RCC 7860 (cell line): ENCODE results near the gene NHEJ1.

Experiments
- DNase-seq: peaks from one replicate; pipeline ENCODE4 v3.0.0-alpha.2; 2015; ENCODE audit warnings: low spot score
- FAIRE-seq: peaks from 2 replicates; lab custom pipeline; 2012; peaks lifted over from hg19 to GRCh38; lab: Jason Lieb, UNC

Gene NHEJ1

GRCh38 chr2:219125225-219125885 lies 35.3 kb downstream of the NHEJ1 start:
- FAIRE-seq (peak; percentile 96), DNase-seq (peak; percentile 98)

GRCh38 chr2:219124381-219125110 lies 36.1 kb downstream of the NHEJ1 start:
- DNase-seq (no peak), FAIRE-seq (no peak)

DNA sequence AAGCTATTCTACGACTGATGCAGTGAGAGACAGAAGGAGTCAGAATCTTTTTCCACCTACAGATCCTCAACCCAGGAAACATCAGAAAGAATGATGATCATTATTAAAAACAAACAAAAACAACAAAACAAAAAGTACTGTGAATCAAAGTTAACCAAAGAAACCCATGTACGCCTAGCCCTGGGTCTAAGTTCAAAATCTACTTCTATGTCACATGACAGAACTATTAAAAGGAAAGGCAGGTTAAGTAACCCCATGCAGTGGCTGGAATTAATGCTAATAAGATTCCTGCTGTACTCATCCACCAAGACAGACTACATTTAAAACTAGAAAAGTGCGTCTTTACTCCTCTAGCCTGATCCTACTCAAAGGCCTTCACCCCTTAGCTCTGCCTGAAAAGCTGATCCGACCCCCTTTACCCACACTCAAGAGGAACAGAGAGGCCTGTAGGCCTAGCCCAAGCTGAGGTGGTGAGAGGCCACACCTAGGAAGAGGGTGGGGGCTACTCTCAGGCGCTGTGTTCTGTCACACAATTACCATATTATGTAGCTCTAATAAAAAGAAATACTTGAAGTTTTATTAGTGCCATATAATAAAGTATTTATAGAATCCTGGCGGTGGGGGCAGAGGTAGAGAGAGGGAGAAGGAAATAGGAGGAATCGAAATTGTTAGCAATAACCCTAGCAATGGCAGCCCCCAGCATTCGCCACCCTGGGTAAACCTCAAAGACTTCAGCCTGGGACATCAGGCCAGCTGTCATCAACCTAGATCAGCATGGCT lies 37.1 kb downstream of the NHEJ1 start:
- FAIRE-seq = no peak
- no peak for DNase-seq

GRCh38 chr2:219122202-219122980 lies 38.2 kb downstream of the NHEJ1 start:
- no peak for DNase-seq
- FAIRE-seq = no peak

DNA sequence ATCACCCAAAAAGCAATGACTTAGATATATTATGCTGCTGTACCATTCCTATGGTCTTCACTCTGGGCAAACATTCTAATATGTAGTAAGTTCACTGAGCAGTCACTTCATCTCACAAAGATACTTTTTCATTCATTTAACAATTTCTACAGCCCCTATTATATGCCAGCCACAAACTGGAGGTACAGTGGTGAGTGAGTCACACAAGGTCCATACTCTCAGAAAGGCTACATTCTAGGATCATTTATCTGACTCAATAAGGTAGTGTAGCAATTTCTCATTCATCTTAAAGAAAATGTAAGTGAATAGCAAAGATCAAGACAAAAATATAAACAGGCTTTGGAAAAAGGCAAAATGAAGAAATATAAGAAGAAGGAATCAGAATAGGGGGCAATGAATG lies 40.5 kb downstream of the NHEJ1 start:
- DNase-seq (no peak), FAIRE-seq (no peak)

- FAIRE-seq (peak; percentile 53), DNase-seq (no peak)
Observed at GRCh38 chr2:219119422-219120043, 41.1 kb downstream of the NHEJ1 start.

- FAIRE-seq = no peak
- DNase-seq = no peak
Observed at GRCh38 chr2:219118504-219118903, 42.1 kb downstream of the NHEJ1 start.

DNA sequence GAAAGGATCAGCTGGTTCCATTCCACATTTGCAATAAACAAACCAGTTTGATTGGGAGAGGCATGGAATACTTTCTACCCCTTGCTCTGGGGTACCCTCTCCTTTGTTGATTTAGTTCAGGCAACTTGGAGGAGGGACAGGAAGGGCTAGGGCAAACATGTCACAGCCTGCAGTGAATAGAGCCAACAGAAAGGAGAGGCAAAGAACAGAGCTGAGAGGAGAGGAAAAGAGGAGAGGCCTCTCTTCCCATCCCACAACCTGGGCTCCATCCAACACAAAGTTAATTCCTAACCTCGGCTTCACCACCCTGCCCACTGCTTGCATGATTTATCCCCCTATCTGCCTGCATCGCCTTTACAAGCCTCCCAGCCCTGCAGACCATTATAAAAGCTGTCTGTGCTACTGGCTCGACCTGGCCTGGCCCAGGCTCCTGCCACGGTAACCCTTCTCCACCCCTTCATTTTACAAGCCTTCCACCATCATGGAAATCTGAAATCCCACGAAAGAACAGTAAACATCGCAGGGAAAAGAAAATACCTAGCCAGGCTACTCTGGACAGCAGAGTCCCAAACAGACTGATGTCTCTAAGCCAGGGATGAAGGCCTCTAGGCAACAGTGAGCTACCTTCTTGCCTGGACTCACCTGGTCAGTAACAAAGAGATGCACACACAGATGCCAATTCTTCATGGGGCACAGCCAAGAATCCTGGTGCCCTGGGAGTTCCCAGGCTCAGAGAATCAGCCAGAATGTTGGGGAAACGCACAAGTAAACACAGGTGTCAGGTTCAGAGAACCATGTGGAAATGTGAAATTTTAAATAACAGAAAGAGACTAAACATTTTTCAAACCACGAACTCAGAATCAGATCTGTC lies 43.6 kb downstream of the NHEJ1 start:
- DNase-seq (peak; percentile 17), FAIRE-seq (peak; percentile 47)

- no peak for FAIRE-seq
- DNase-seq = no peak
Observed at GRCh38 chr2:219112651-219113338, 47.8 kb downstream of the NHEJ1 start.

DNA sequence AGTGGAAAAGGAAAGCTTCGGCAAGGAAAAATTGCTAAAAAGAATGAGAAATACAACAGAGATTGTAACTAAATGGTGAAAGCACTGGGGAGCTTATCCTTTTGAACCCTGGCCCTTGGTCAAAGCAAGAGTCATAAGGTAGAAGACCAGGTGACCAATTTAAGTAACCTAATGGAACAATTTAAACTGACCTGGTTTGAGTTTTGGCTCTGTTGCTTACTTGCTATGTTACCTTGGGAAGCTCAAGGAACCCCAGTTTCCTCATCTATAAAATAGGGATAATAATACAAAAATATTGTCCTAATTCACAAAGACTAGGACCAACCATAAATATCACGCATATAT lies 48.6 kb downstream of the NHEJ1 start:
- no peak for DNase-seq
- no peak for FAIRE-seq

GRCh38 chr2:219111375-219112061 lies 49.1 kb downstream of the NHEJ1 start:
- no peak for DNase-seq
- no peak for FAIRE-seq

DNA sequence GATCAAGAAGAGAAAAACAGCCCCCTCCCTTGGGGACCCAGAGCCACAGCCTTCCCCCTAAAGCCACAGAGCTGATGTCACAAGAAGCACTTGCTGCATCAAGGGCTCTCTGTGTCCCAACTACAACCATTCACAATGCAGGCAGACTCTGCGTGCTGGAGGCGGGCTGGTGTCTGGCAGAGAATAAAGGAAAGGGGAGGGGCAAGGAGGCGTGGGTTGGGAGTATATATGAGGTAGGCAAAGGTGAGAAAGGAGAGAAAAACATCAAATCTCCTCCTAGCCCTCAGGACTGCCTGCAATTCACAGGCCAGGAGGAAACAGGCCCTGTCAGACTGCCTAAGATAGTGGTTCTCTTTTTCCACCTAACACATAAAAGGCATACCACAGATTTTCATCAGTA lies 51.1 kb downstream of the NHEJ1 start:
- DNase-seq = no peak
- no peak for FAIRE-seq

DNA sequence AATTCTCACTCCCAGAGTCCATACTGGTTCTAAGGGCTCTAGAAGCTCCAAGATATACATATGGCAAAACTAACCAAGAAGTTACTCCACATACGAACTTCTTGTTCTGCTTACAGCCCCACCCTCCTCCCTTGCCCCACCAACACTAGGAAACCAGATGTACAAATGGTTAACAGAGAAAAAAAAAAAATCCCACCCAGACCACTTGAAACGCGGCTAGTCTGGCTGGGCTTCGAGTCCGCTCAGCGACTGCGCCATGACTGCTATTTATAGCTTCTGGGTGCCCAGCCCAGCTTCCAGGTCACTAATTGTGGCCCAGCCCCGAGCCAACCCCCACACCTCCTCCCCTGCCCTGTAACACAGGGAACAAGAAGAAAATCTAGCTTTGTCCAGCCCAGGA lies 52.9 kb downstream of the NHEJ1 start:
- no peak for DNase-seq
- no peak for FAIRE-seq

GRCh38 chr2:219106251-219106650 lies 54.4 kb downstream of the NHEJ1 start:
- FAIRE-seq (no peak), DNase-seq (no peak)

GRCh38 chr2:219104107-219105035 lies 56.2 kb downstream of the NHEJ1 start:
- no peak for FAIRE-seq
- peak; percentile 33 for DNase-seq

DNA sequence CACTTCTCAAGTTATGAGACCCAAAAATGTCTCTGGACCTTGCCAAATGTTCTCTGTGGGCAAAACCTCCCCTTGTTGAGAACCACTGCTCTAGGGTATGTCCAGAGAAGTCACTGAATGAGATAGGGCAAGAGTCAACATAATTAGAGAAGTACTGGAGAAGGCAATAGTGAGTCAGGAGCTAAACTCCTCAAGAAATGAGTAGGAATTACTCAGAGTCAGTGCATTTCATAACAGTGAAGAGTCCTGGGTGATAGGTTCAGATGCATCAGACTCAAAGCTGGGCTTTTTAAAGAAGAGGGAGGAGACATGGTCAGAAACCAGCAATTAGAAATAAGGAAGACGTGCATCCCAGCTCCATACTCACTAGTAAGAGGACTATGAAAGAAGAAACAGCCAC lies 61.3 kb downstream of the NHEJ1 start:
- FAIRE-seq (no peak), DNase-seq (no peak)

DNA sequence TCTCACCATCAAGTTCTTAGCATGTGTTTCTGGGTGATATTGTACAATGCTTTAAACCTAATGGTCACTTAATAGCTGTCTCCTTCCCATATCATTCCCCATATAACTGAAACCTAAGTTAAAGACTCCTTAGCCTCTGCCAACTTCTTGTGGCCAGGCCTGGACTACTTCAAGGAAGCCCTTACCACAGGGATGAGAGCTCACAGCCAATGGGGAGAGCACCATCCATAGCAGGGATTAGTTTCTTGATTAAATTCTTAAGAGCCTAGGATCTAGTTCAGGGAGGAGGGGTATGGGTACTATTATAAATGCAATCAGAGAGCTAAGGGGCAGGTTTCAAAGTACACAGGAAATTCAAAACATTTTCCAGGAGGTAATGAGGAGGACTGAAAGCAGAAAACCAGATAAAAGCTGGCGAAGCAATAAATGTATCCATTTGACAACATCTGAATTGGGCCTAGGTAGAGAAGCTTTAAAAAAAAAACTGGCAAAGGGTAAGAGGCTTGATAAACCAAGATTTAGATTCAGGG lies 65.1 kb downstream of the NHEJ1 start:
- no peak for DNase-seq
- FAIRE-seq = no peak
